ENCODE results near the gene POLR1D. TPM values are rescaled to one million over a fixed set of nuclear protein-coding genes. Genes with fewer than 3 reads are reported as not detected.

Gene POLR1D
- total RNA-seq, 4 donors from 2014 or later: 104 to 159 (median 142) TPM

GRCh38 chr13:27631665-27632064 is 10.0 kb downstream of the POLR1D start:
- intact Hi-C loops (cut with DNase I; ENCODE audit: low total_unique reads): no loop called here
- Histone ChIP-seq H3K27me3 (no peaks in the 10 kb centered on the region), H3K27ac (no peak overlapping the region), H3K4me3 (no peak overlapping the region), H3K9me3 (no peaks in the 10 kb centered on the region), H3K4me1 (peaks cover 0 to 8% of the 10 kb centered on the region in 2 donors), H3K36me3 (no peaks in the 10 kb centered on the region)
- DNase-seq (no peak), ATAC-seq (no peak)
- in situ Hi-C loops (cut with MboI; ENCODE audit: low sequenced_read_pairs in 4 of 4): no loop called here
- TF ChIP-seq CTCF (IDR thresholded peaks at IDR 0.05 in 4 of 5, conservative IDR thresholded peaks at IDR 0.05 in 1 of 5) (no peak), POLR2A (IDR thresholded peaks at IDR 0.05) (no peak)

DNA sequence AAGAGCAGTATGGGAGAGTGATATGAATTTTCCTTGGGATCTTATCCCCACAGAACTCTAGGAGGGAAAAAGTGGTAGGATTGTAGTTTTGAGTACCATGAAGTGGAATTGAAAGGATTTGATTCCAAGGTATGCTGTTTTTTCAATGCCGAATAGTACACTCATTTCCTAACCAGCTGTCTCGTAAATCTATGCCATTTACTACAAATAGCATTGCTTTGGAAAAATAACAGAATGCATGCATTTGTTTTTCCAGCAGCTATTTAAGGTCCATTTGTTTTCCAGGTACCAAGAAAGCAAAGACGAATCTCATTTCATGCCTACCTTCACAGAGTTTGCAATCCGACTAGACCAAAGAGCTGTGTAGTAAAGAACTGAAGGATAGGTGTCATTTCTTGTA is 10.5 kb downstream of the POLR1D start:
- Histone ChIP-seq H3K36me3 (no peaks in the 10 kb centered on the region), H3K27me3 (no peaks in the 10 kb centered on the region), H3K4me1 (peaks cover 0 to 8% of the 10 kb centered on the region in 2 donors), H3K9me3 (no peaks in the 10 kb centered on the region), H3K4me3 (no peak overlapping the region), H3K27ac (no peak overlapping the region)
- DNase-seq: no peak
- in situ Hi-C loops (cut with MboI; ENCODE audit: low sequenced_read_pairs in 4 of 4) (no loop called here), intact Hi-C loops (cut with DNase I; ENCODE audit: low total_unique reads) (no loop called here)
- TF ChIP-seq CTCF (IDR thresholded peaks at IDR 0.05 in 4 of 5, conservative IDR thresholded peaks at IDR 0.05 in 1 of 5): no peak
- TF ChIP-seq POLR2A (IDR thresholded peaks at IDR 0.05): no peak
- no peak for ATAC-seq

GRCh38 chr13:27632648-27633047 is 11.0 kb downstream of the POLR1D start:
- DNase-seq (no peak), ATAC-seq (no peak)
- Histone ChIP-seq H3K36me3 (no peaks in the 10 kb centered on the region), H3K27me3 (no peaks in the 10 kb centered on the region), H3K9me3 (no peaks in the 10 kb centered on the region), H3K4me3 (no peak overlapping the region), H3K27ac (no peak overlapping the region), H3K4me1 (peaks cover 0 to 8% of the 10 kb centered on the region in 2 donors)
- intact Hi-C loops (cut with DNase I; ENCODE audit: low total_unique reads) (no loop called here), in situ Hi-C loops (cut with MboI; ENCODE audit: low sequenced_read_pairs in 4 of 4) (no loop called here)
- TF ChIP-seq POLR2A (IDR thresholded peaks at IDR 0.05): no peak
- no peak for TF ChIP-seq CTCF (IDR thresholded peaks at IDR 0.05 in 4 of 5, conservative IDR thresholded peaks at IDR 0.05 in 1 of 5)

DNA sequence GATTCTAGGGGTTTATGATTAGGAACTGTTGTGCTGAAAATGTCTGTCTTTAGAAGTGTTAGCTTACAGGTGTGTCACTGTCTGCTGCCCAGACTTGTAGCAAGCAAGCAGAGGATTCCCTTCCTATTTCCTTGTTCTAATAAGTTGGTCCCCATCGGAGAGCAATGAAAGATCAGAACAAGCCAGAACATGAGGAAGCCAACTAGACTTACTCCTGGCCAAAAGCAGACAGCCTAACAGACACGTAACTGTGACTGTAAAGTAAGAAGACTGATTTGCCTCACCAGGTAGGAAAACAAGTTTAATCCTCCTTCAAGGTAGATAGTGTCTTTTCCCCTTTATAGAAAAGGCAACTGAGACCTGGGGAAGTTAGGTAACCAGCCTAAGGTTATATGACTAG is 12.5 kb downstream of the POLR1D start:
- in situ Hi-C loops (cut with MboI; ENCODE audit: low sequenced_read_pairs in 4 of 4): no loop called here
- no peak for ATAC-seq

More for the DNA sequence above, 12.5 kb downstream of the POLR1D start:
- intact Hi-C loops (cut with DNase I; ENCODE audit: low total_unique reads): no loop called here
- H3K27me3 ChIP-seq: no peaks in the 10 kb centered on the region
- no peak for DNase-seq
- H3K27ac ChIP-seq: no peak overlapping the region
- no peaks in the 10 kb centered on the region for H3K36me3 ChIP-seq
- no peak overlapping the region for H3K4me3 ChIP-seq
- H3K9me3 ChIP-seq: no peaks in the 10 kb centered on the region
- TF ChIP-seq POLR2A (IDR thresholded peaks at IDR 0.05): no peak
- no peak for TF ChIP-seq CTCF (IDR thresholded peaks at IDR 0.05 in 4 of 5, conservative IDR thresholded peaks at IDR 0.05 in 1 of 5)
- peaks cover 12 to 21% of the 10 kb centered on the region in 2 donors for H3K4me1 ChIP-seq
